Measurements from ENCODE around the gene CDH5.

DNA sequence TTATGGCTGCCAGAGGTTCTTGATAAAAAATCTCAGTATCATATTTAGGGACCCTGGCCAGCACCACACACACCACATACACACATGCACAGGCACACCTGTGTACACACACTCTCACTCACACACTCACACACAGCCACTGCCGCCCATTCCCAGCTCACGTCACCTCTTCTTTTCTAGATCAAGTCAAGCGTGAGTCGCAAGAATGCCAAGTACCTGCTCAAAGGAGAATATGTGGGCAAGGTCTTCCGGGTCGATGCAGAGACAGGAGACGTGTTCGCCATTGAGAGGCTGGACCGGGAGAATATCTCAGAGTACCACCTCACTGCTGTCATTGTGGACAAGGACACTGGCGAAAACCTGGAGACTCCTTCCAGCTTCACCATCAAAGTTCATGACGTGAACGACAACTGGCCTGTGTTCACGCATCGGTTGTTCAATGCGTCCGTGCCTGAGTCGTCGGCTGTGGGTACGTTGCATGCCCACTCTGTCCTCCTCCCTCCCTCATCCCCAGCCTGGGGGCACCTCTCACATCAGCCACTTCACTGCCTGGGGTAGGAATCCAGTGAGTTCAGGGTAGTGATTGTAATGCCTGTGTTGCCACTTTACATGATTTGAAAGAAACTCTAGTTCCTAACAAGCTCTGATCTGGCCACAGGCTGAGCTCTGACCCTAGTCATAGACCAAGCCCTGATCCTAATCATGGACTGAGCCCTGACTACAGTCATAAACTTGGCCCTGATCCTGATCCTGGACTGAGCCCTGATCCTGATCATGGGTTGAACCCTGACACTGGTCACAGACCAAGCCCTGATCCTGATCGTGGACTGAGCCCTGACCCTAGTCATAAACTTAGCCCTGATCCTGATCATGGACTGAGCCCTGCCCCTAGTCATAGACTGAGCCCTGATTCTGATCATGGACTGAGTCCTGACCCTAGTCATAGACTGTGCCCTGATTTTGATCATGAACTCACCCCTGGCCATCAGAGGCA, 20.4 kb downstream of the CDH5 start:
- TF ChIP-seq EZH2 (IDR thresholded peaks at IDR 0.05; ENCODE audit: insufficient read depth, poor library complexity, severe bottlenecking) (no peak), EZH2phosphoT487 (IDR thresholded peaks at IDR 0.05; ENCODE audit: insufficient read depth, low read depth) (no peak)
